HepG2 (cell line): ENCODE data around the gene IL1RAPL1.

Experiments used
- HMG20A ChIP-seq: IDR thresholded peaks from 2 replicates; pipeline ENCODE4 v1.6.1; 2016; ENCODE audit warnings: borderline replicate concordance
- MXD1 ChIP-seq: sonication (generic); formaldehyde crosslinking; IDR thresholded peaks from 2 replicates; pipeline ENCODE4 v1.4.0; 2020; ENCODE audit warnings: mild to moderate bottlenecking, missing genetic modification reagents

- no peak for TF ChIP-seq HMG20A (CRISPR knock-in tag)
- TF ChIP-seq MXD1 (CRISPR knock-in tag), result no peak
Observed at GRCh38 chrX:29308726-29309125, 721.5 kb downstream of the IL1RAPL1 start.
